ENCODE results near the gene C2CD2.

DNA sequence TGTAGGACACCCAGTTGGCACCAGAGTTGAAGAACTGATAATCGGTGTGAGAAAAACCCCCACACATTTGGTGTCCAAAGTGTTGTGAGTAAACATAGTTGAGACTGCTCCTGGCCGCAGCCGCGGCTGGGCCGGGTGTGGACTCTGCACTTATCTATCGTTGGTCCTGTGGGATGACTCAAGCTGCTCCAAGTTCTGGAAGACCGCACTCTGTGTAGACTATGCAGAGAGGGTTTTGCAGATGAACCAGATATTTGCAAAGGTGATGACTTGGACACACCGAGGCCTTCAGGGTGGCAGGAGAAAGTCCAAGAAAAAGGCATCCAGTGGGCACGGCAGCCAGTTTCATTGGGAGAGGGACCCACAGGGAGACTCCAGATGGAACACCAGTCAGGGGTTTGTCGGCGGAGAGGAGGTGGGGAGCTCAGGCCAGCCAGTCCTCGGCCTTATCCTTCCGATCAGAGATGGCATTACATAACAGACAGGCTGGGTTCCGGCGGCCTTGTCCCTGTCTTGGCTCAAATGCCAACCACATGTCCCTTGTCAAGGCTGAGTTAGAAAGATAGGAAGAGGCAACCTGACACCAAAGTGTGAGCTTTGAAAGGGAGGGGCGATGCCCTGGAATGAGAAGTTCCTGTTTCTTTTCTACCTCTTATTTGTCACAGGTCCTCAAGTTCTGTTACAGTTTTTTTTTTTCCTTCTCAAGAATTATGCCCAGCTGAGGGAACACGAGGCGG, 21.1 kb downstream of the C2CD2 start:
- TF ChIP-seq, protein P1, sequence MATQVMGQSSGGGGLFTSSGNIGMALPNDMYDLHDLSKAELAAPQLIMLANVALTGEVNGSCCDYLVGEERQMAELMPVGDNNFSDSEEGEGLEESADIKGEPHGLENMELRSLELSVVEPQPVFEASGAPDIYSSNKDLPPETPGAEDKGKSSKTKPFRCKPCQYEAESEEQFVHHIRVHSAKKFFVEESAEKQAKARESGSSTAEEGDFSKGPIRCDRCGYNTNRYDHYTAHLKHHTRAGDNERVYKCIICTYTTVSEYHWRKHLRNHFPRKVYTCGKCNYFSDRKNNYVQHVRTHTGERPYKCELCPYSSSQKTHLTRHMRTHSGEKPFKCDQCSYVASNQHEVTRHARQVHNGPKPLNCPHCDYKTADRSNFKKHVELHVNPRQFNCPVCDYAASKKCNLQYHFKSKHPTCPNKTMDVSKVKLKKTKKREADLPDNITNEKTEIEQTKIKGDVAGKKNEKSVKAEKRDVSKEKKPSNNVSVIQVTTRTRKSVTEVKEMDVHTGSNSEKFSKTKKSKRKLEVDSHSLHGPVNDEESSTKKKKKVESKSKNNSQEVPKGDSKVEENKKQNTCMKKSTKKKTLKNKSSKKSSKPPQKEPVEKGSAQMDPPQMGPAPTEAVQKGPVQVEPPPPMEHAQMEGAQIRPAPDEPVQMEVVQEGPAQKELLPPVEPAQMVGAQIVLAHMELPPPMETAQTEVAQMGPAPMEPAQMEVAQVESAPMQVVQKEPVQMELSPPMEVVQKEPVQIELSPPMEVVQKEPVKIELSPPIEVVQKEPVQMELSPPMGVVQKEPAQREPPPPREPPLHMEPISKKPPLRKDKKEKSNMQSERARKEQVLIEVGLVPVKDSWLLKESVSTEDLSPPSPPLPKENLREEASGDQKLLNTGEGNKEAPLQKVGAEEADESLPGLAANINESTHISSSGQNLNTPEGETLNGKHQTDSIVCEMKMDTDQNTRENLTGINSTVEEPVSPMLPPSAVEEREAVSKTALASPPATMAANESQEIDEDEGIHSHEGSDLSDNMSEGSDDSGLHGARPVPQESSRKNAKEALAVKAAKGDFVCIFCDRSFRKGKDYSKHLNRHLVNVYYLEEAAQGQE (IDR thresholded peaks at IDR 0.05; ENCODE audit: insufficient read depth in 1 of 2, low read depth in 2 of 2, low read length in 2 of 2): no peak
- TF ChIP-seq SIN3A (IDR thresholded peaks at IDR 0.05; ENCODE audit: borderline replicate concordance, insufficient read depth, low read length) (no peak), POLR2AphosphoS5 (IDR thresholded peaks at IDR 0.05; ENCODE audit: low read depth, low read length) (no peak), TAF1 (IDR thresholded peaks at IDR 0.05; ENCODE audit: borderline replicate concordance, insufficient read depth, low read length) (no peak)

Data from PFSK-1 (cell line).